ENCODE measurements around the gene SCG5.

The SCG5 gene

GRCh38 chr15:32746116-32746857, 104.8 kb downstream of the SCG5 start:
- H3K4me3 ChIP-seq (ENCODE audit: low read depth, low read length) = no peak overlapping the region
- TF ChIP-seq, protein P1, sequence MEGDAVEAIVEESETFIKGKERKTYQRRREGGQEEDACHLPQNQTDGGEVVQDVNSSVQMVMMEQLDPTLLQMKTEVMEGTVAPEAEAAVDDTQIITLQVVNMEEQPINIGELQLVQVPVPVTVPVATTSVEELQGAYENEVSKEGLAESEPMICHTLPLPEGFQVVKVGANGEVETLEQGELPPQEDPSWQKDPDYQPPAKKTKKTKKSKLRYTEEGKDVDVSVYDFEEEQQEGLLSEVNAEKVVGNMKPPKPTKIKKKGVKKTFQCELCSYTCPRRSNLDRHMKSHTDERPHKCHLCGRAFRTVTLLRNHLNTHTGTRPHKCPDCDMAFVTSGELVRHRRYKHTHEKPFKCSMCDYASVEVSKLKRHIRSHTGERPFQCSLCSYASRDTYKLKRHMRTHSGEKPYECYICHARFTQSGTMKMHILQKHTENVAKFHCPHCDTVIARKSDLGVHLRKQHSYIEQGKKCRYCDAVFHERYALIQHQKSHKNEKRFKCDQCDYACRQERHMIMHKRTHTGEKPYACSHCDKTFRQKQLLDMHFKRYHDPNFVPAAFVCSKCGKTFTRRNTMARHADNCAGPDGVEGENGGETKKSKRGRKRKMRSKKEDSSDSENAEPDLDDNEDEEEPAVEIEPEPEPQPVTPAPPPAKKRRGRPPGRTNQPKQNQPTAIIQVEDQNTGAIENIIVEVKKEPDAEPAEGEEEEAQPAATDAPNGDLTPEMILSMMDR (IDR thresholded peaks at IDR 0.05; ENCODE audit: control insufficient read depth, extremely low read depth, insufficient read depth) = no peak

More at GRCh38 chr15:32746116-32746857, 104.8 kb downstream of the SCG5 start:
- DNase-seq (ENCODE audit: low read depth) = no peak

All from LNCaP clone FGC (cell line).